Measurements from ENCODE around the gene ZBTB21.
"Not testable (repeated sequence)": the region's sequence is repeated elsewhere in the genome, so short reads cannot be mapped to it uniquely, and the experiment has no call there.

The ZBTB21 gene

GRCh38 chr21:42019101-42019605 is 9.0 kb upstream of the ZBTB21 start:
- no peak for DNase-seq (ENCODE audit: low read depth)

GRCh38 chr21:42017022-42017421 is 6.9 kb upstream of the ZBTB21 start:
- DNase-seq (ENCODE audit: low read depth): no peak

- DNase-seq (ENCODE audit: low read depth): no peak
Observed at GRCh38 chr21:42016364-42016985, 6.3 kb upstream of the ZBTB21 start.

- no peak for DNase-seq (ENCODE audit: low read depth)
Observed at GRCh38 chr21:42013931-42014330, 3.8 kb upstream of the ZBTB21 start.

GRCh38 chr21:42013376-42013775 is 3.2 kb upstream of the ZBTB21 start:
- DNase-seq (ENCODE audit: low read depth): no peak

- no peak for DNase-seq (ENCODE audit: low read depth)
Observed at GRCh38 chr21:42012763-42013329, 2.7 kb upstream of the ZBTB21 start.

- no peak for DNase-seq (ENCODE audit: low read depth)
Observed at GRCh38 chr21:42012344-42012743, 2.2 kb upstream of the ZBTB21 start.

- DNase-seq (ENCODE audit: low read depth): peak; percentile 27
Observed at GRCh38 chr21:42010507-42011495, 641 bp upstream of the ZBTB21 start.

- DNase-seq (ENCODE audit: low read depth): peak; percentile 25
Observed at GRCh38 chr21:42009018-42009830, 936 bp downstream of the ZBTB21 start.

GRCh38 chr21:42007356-42007940 is 2.7 kb downstream of the ZBTB21 start:
- DNase-seq (ENCODE audit: low read depth): no peak

GRCh38 chr21:42006765-42007164 is 3.4 kb downstream of the ZBTB21 start:
- DNase-seq (ENCODE audit: low read depth): no peak

- DNase-seq (ENCODE audit: low read depth): no peak
Observed at GRCh38 chr21:42004406-42005199, 5.6 kb downstream of the ZBTB21 start.

- DNase-seq (ENCODE audit: low read depth): no peak
Observed at GRCh38 chr21:42003051-42003461, 7.1 kb downstream of the ZBTB21 start.

- DNase-seq (ENCODE audit: low read depth): peak; percentile 36
Observed at GRCh38 chr21:42002421-42002958, 7.7 kb downstream of the ZBTB21 start.

GRCh38 chr21:42001781-42002180 is 8.4 kb downstream of the ZBTB21 start:
- DNase-seq (ENCODE audit: low read depth): no peak

GRCh38 chr21:42000908-42001307 is 9.3 kb downstream of the ZBTB21 start:
- DNase-seq (ENCODE audit: low read depth): no peak

GRCh38 chr21:41997657-41998056 is 12.5 kb downstream of the ZBTB21 start:
- no peak for DNase-seq (ENCODE audit: low read depth)

- no peak for DNase-seq (ENCODE audit: low read depth)
Observed at GRCh38 chr21:41995577-41995976, 14.6 kb downstream of the ZBTB21 start.

GRCh38 chr21:41994613-41995012 is 15.5 kb downstream of the ZBTB21 start:
- DNase-seq (ENCODE audit: low read depth): not testable (repeated sequence)

GRCh38 chr21:41993744-41994143 is 16.4 kb downstream of the ZBTB21 start:
- DNase-seq (ENCODE audit: low read depth): no peak

Data from activated T-cell treated with anti-CD3 and anti-CD28 coated beads for 1 hour (primary cell).